Erythroblast (primary cell): ENCODE results near the gene GNL3L.

Experiments
- GATA1 ChIP-seq: IDR thresholded peaks from 2 replicates; pipeline ENCODE4 v1.6.1; 2011; ENCODE audit warnings: low read depth, mild to moderate bottlenecking, control low read depth, low read length, moderate library complexity
- POLR2A ChIP-seq: IDR thresholded peaks from 2 replicates; pipeline ENCODE4 v1.6.1; 2011; ENCODE audit warnings: mild to moderate bottlenecking, low read length

GRCh38 chrX:54483946-54484345 lies 46.1 kb upstream of the GNL3L start:
- TF ChIP-seq POLR2A = no peak
- TF ChIP-seq GATA1 = no peak
